Adipocyte (in vitro differentiated cells): ENCODE measurements around the gene KCNMB2.

Experiments used
- DNase-seq: peaks from one replicate; pipeline ENCODE4 v3.0.0-alpha.2; 2015; ENCODE audit warnings: low read depth
- H3K27me3 ChIP-seq: replicated peaks from 2 replicates; pipeline ENCODE4 v1.7.0; 2013; ENCODE audit warnings: mild to moderate bottlenecking, low read length, moderate library complexity; ENCODE audit not compliant: control insufficient read depth, insufficient read depth
- H3K36me3 ChIP-seq: 2 replicates; pipeline ENCODE4 v1.7.0; 2013; ENCODE audit warnings: low read length, mild to moderate bottlenecking, moderate library complexity; ENCODE audit not compliant: control insufficient read depth, insufficient read depth, severe bottlenecking
- H3K4me1 ChIP-seq: 2 replicates; pipeline ENCODE4 v1.7.0; 2013; ENCODE audit warnings: mild to moderate bottlenecking, low read length, moderate library complexity; ENCODE audit not compliant: control insufficient read depth, insufficient read depth
- H3K4me3 ChIP-seq: 2 replicates; pipeline ENCODE4 v1.7.0; 2013; ENCODE audit warnings: mild to moderate bottlenecking, low read length, moderate library complexity
- H3K9ac ChIP-seq: 2 replicates; pipeline ENCODE4 v1.7.0; 2013; ENCODE audit warnings: mild to moderate bottlenecking, low read length, moderate library complexity
- H3K9me3 ChIP-seq: 2 replicates; pipeline ENCODE4 v1.7.0; 2013; ENCODE audit warnings: mild to moderate bottlenecking, low read length, moderate library complexity; ENCODE audit not compliant: control insufficient read depth

The KCNMB2 gene

DNA sequence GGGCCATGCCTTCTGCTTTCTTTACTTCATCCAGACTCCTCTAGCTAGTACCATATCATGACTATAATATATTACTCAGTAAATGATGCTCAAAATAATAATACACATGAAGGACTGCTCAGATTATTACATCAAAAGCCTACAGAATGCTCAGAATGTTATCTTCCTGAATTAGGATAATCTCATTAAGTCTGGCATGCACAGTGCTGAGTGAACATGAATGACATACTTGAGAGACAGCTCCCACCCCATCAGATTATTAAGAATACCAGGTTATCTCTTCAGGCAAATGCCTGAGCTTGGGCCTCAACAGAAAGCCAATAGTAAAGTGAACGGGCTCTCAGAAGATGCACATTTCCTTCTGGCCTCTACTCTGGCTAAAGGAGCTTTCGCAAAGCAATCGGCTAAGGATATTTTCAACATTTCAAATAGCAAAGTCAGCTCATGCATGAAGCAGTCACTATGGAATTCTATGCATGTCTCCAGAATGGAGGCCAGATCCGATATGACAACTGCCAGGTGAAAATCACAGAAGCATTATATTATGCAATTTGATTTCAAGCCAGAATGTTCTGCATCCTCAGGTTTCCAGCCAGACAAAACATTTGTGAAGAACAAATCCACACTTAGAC lies 122.6 kb downstream of the KCNMB2 start:
- Histone ChIP-seq H3K36me3 (no peaks in the 10 kb centered on the region), H3K9me3 (peaks cover 4% of the 10 kb centered on the region), H3K4me3 (no peak overlapping the region), H3K4me1 (no peaks in the 10 kb centered on the region), H3K9ac (no peak overlapping the region), H3K27me3 (no peaks in the 10 kb centered on the region)
- DNase-seq, result peak; percentile 9

DNA sequence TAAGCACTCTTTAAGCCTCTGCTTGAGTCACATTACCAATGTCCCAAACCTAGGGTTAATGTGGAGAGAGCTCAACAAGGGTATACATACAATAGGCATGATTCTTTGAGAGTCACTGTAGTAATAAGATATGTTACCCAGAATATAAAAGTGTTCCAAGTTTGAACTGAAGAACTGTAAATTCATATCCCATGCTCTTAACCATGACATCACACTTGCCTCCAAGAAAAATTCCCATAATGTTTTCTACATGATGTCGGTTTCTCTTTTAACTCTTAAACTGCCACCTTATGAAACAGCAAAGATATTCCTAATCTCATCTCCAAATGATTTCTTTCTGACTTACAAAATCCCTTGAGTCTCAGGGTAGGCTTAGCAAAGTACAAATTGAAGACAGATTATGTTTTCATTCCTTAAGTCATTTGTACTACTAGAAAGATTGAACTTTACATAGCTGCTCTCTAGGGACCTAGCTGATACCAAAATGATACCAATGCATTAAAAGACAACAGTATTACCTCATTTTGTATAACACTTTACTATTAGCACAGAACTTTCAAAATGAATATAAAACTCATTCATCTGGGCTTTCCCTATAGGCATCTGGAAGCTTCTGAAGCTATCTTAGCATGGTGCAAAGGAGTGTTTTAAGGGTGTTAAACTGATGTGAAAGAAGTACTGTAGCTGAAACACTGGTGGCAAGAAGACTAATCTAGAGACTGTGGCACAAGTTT lies 127.1 kb downstream of the KCNMB2 start:
- H3K4me3 ChIP-seq, result no peak overlapping the region
- H3K9ac ChIP-seq, result no peak overlapping the region
- H3K27me3 ChIP-seq, result no peaks in the 10 kb centered on the region
- no peaks in the 10 kb centered on the region for H3K4me1 ChIP-seq
- no peaks in the 10 kb centered on the region for H3K9me3 ChIP-seq
- H3K36me3 ChIP-seq, result no peaks in the 10 kb centered on the region
- peak; percentile 19 for DNase-seq

DNA sequence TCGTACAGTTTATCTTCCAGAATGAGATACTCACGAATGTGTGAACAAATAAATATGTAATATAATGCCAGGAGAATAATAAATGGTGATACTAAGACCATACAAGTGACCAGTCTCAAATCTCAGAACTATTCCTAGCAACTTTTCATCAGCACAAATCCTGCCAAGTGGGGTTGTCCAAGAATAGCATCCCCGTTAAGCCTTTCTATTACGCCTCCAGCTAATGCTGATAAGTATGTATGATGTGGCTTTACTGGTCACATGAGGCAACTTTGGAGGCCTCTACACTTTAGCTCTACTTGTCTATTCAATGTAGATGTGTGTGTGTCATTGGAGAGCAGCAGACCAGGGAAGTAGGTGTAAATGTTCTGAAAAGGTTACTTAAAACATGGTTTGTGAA lies 129.5 kb downstream of the KCNMB2 start:
- Histone ChIP-seq H3K4me1 (peaks cover 6% of the 10 kb centered on the region), H3K9ac (no peak overlapping the region), H3K4me3 (no peak overlapping the region), H3K9me3 (no peaks in the 10 kb centered on the region), H3K27me3 (no peaks in the 10 kb centered on the region), H3K36me3 (no peaks in the 10 kb centered on the region)
- no peak for DNase-seq

DNA sequence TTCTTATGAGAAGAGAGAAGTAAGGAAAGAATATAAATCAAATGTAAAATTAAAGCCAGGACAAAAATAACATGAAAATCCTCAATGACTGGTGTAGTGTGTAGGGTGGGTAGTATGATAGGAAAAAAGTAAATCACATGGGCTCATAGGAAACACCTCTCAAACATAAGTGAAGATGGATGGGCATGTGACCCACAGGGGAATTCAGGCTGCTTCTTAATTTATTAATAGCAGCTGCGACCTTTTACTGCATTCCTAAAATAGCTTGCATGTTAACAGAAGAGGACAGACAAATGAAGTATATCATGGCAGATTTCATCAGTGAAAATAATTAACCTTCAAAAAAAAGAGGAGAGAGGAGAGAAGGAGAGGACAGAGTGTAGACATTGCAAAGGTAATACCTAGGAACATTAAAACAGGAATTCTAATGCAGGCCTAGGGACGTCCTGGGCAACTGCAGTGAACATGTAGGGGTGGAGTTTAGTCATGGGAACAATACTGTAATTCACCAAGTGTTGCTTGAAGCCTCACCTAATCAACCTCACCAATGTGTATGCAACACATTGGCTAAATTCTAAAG lies 132.9 kb downstream of the KCNMB2 start:
- no peaks in the 10 kb centered on the region for H3K27me3 ChIP-seq
- H3K4me3 ChIP-seq, result no peak overlapping the region
- DNase-seq, result no peak
- no peaks in the 10 kb centered on the region for H3K36me3 ChIP-seq
- no peak overlapping the region for H3K9ac ChIP-seq
- H3K4me1 ChIP-seq, result peaks cover 9% of the 10 kb centered on the region
- no peaks in the 10 kb centered on the region for H3K9me3 ChIP-seq

DNA sequence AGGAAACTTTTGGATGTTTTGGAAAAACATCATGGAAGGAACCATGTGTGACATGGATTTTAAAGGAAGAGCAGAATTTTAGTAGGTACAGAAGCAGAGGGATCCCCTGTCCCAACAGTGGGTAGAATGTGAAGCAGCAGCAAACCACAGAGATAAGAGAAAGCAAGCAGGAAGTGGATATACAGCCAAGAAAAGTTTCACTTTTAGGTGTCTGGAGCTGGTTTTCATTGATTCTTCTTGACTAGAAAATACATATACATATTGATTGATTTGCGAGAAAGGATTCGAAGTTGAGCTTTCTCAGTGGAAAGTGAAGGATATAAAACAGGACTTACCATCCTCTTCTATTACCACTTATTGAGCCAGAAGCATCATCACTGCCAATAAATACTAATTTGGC lies 133.5 kb downstream of the KCNMB2 start:
- Histone ChIP-seq H3K4me3 (no peak overlapping the region), H3K9me3 (no peaks in the 10 kb centered on the region), H3K9ac (no peak overlapping the region), H3K27me3 (no peaks in the 10 kb centered on the region), H3K36me3 (no peaks in the 10 kb centered on the region), H3K4me1 (peaks cover 9% of the 10 kb centered on the region)
- no peak for DNase-seq

DNA sequence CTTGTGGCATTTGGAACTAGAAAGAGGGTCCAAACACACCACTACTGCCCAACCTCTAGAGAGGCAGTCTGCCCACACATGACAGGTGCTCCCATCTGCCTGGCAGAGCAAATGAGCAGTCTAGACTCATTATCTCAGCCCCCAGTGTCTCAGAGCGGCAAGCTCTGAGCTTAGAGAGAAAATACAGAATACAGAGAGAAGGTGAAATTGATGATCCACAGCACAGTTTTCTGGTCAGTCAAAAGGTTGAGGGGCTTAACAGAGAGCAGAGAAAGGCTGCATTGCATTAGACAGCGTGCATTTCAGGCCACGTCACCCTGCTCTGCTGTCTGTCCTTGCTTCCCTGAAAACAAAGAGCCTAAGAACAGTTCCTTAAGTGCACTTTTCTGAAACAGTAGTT lies 135.1 kb downstream of the KCNMB2 start:
- peak; percentile 23 for DNase-seq
- H3K36me3 ChIP-seq, result no peaks in the 10 kb centered on the region
- H3K9me3 ChIP-seq, result no peaks in the 10 kb centered on the region
- H3K9ac ChIP-seq, result no peak overlapping the region
- H3K4me1 ChIP-seq, result peaks cover 9% of the 10 kb centered on the region
- no peaks in the 10 kb centered on the region for H3K27me3 ChIP-seq
- no peak overlapping the region for H3K4me3 ChIP-seq

DNA sequence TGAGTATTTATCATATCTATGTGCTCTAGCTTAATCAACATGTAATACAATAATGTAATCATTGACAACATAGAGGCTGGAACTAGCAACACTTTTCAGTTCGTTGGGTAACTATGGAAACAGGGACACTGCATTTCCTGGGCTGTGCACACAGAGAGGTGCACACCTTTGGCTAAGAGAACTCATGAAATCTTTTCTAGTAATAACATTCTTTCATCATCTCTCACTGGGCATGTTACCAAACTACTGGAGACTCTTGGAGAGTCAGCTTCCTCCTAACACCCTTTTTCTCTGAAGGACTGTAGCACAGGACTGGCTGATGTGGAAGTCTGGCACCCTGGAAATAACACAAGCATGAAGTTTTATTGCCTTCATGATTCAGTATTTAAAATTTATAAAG lies 135.6 kb downstream of the KCNMB2 start:
- Histone ChIP-seq H3K4me1 (peaks cover 9% of the 10 kb centered on the region), H3K9me3 (no peaks in the 10 kb centered on the region), H3K36me3 (no peaks in the 10 kb centered on the region), H3K4me3 (no peak overlapping the region), H3K27me3 (no peaks in the 10 kb centered on the region), H3K9ac (no peak overlapping the region)
- peak; percentile 63 for DNase-seq

DNA sequence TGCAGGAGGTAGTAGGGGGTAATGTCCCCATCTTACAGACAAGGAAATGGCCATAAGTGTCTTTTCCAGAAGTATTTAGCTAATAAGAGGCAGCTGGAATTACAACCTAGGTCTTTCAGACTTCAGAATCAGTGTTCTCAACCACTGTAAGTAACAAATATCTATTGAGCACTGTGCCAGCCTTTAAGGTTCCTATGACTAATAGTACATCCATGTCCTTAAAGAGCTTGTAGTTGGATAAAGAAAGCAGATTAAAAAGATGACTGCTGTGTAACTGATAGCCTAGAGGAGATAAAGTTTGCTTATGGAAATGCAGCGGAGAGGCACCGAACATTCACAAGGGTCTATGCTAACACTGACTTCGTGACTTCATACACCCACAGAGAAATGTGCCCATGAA lies 136.0 kb downstream of the KCNMB2 start:
- peak; percentile 27 for DNase-seq
- Histone ChIP-seq H3K9me3 (no peaks in the 10 kb centered on the region), H3K4me1 (peaks cover 9% of the 10 kb centered on the region), H3K36me3 (no peaks in the 10 kb centered on the region), H3K27me3 (no peaks in the 10 kb centered on the region), H3K9ac (no peak overlapping the region), H3K4me3 (no peak overlapping the region)

DNA sequence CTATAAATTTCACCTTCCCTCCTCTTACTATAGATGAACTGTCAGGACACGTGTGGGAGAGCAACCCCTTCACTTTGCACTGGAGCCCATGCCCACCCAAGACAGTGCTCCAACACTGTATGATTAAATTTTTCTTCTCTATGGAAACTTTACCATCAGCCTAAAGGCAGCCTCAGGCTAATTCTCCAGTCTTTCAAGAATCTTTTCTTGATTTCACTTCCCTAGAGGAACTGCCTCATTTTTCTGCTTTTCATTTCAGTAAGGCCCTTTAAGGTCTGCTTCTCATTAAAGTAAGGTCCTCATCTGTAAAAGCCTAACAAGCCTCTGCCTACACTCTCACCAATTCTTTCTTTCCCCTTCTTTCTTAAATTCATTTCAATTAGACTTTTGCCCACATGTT lies 137.3 kb downstream of the KCNMB2 start:
- no peak overlapping the region for H3K4me3 ChIP-seq
- no peaks in the 10 kb centered on the region for H3K36me3 ChIP-seq
- H3K9ac ChIP-seq, result no peak overlapping the region
- DNase-seq, result peak; percentile 19
- H3K4me1 ChIP-seq, result peaks cover 9% of the 10 kb centered on the region
- no peaks in the 10 kb centered on the region for H3K9me3 ChIP-seq
- no peaks in the 10 kb centered on the region for H3K27me3 ChIP-seq

DNA sequence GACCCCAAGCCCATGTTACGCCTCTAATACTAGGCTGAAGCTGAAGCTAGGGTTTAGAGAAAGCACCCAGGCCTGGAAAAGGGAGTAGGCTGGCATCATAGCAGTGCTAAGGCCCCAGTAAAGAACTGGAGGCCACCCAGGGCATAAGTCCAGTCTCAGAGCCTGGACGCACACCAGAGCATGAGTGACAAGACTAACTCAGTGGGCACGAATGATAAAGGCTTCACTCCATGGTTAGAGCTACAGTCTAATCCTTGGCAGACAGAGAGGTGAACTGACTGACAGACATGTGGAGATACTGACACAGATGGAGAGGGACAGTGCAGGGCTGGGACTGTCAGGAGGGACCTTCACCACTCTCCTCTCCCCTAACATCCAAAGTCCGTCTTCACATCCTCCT lies 139.8 kb downstream of the KCNMB2 start:
- no peak for DNase-seq
- H3K4me1 ChIP-seq, result peaks cover 3% of the 10 kb centered on the region

DNA sequence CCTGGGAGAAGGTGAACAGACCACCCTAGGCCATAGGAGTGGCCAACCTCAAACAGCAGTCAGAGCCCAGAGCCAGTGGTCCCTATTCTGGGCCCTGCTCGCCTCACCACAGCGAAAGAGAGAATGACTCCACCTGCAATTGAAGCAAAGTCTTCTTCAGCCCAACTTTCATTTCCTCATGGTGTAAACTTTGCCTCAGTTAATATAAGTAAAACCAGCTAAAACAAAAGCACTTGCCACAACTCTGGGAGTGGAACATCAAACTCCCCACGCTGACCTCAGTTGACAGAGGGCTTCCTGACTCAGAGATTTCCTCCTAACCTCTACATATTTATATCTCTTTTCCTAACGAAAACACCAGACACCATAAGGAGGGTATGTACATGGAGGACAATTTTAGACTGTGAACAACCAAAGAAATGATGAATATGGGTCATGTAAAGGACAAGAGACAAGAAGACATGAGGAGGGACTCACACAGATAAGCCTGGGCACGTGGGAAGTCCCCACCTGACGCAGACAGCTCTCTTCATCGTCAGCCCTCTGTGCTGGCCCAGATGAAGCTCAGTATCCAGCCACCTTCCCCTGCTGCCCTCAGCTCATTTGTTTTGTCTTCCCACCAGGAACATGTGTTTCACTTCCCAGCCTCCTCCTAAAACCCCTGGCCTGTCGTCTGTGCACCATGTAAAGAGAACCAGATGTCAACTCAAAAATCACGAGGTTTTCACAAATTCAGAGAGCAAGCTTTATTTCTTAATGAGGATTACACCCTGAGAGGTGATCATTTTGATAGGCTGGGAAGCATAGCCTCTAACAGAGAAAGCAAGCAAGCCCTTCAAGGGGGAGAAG lies 140.9 kb downstream of the KCNMB2 start:
- DNase-seq, result no peak
- no peaks in the 10 kb centered on the region for H3K36me3 ChIP-seq

More for the DNA sequence above, 139.8 kb downstream of the KCNMB2 start:
- Histone ChIP-seq H3K9me3 (no peaks in the 10 kb centered on the region), H3K36me3 (no peaks in the 10 kb centered on the region), H3K9ac (no peak overlapping the region), H3K27me3 (no peaks in the 10 kb centered on the region), H3K4me3 (no peak overlapping the region)

More for the DNA sequence above, 140.9 kb downstream of the KCNMB2 start:
- peaks cover under 1% of the 10 kb centered on the region for H3K4me1 ChIP-seq
- H3K4me3 ChIP-seq, result no peak overlapping the region
- no peak overlapping the region for H3K9ac ChIP-seq
- H3K9me3 ChIP-seq, result no peaks in the 10 kb centered on the region
- no peaks in the 10 kb centered on the region for H3K27me3 ChIP-seq
